Measurements from ENCODE around the gene ELL3. TPM values are rescaled to one million over a fixed set of nuclear protein-coding genes. Genes with fewer than 3 reads are reported as not detected.

ELL3 gene
- total and polyA plus RNA-seq, 10 of the 15 experiments (the other 5 are each of a cell fraction or from before 2014, with no cell fraction given) = 12.9 to 30.3 (median 20.2) TPM

DNA sequence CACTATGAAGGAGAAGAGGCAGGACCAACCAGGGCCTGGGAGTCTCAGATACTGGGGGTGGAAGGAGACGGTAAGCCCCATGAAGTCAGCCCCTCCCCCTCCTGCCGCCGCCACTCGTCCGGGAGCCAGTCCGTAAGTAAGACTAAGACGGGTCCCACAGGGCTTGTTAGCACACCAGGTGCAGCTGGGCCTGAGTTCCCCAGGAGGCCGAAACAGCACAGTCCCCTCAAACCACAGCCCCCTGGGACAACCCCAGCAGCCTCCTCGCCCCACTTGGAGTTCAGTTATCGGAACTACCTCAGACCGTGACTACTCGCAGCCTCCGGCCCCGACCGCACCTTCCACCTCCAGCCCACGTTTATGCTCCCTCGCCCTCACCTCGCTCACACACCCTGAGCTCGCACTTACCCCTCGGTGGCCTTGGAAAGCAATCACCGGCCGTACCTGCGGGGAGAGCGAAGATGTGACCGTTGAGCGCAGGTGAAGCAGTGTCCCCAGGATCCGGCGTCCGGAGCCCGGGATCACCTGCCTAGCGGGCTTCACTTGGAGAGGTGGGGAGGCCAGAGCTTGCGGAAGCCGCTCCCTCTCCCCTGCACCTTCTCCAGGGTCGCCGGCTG is 557 bp downstream of the ELL3 start (continued):
- TF ChIP-seq HDGF (IDR thresholded peaks at IDR 0.05) (peak; percentile 85; the same call in 1 of the 2 replicates), ESRRA (IDR thresholded peaks at IDR 0.05; ENCODE audit: low read length) (no peak), POLR2AphosphoS5 (IDR thresholded peaks at IDR 0.05; ENCODE audit: low read length) (no peak; the same call in 1 of the 2 replicates), NBN (IDR thresholded peaks at IDR 0.05) (peak; percentile 88), NR2C1 (IDR thresholded peaks at IDR 0.05) (no peak), MEF2A (IDR thresholded peaks at IDR 0.05; ENCODE audit: insufficient read depth, low read depth, low read length) (peak; percentile 33; the same call in 1 of the 2 replicates), DPF2 (IDR thresholded peaks at IDR 0.05) (peak; percentile 78; the same call in 1 of the 2 replicates), LARP7 (IDR thresholded peaks at IDR 0.05) (peak; percentile 52), ZNF217 (IDR thresholded peaks at IDR 0.05) (peak; percentile 24; the same call in 1 of the 2 replicates), SMAD1 (IDR thresholded peaks at IDR 0.05; ENCODE audit: low read depth, partially characterized antibody) (no peak), SMARCA5 (IDR thresholded peaks at IDR 0.05) (no peak), PAX5 (IDR thresholded peaks at IDR 0.05; ENCODE audit: borderline replicate concordance, low read depth, low read length) (peak; percentile 93), POU2F2 (IDR thresholded peaks at IDR 0.05; ENCODE audit: borderline replicate concordance, low read depth, low read length) (peak; percentile 38; the same call in 1 of the 3 replicates), RUNX3 (IDR thresholded peaks at IDR 0.05; ENCODE audit: low read length) (peak; percentile 95), RB1 (IDR thresholded peaks at IDR 0.05; ENCODE audit: borderline replicate concordance) (0 out of 2 replicates have a peak, but pooled peaks have one; percentile 31), TCF12 (IDR thresholded peaks at IDR 0.05; ENCODE audit: low read depth, low read length) (peak; percentile 99), NFIC (IDR thresholded peaks at IDR 0.05; ENCODE audit: low read depth, low read length) (no peak; the same call in 1 of the 2 replicates), BCL11A (IDR thresholded peaks at IDR 0.05; ENCODE audit: low read depth, low read length) (peak; percentile 81), FOXM1 (IDR thresholded peaks at IDR 0.05; ENCODE audit: low read depth, low read length) (peak; percentile 66; the same call in 1 of the 2 replicates), NRF1 (conservative IDR thresholded peaks at IDR 0.05; ENCODE audit: low read depth, low read length) (no peak), IKZF1 (conservative IDR thresholded peaks at IDR 0.05) (peak; percentile 89), CREM (IDR thresholded peaks at IDR 0.05; ENCODE audit: low read depth) (peak; percentile 68; the same call in 1 of the 2 replicates)
- TF ChIP-seq, protein P1, sequence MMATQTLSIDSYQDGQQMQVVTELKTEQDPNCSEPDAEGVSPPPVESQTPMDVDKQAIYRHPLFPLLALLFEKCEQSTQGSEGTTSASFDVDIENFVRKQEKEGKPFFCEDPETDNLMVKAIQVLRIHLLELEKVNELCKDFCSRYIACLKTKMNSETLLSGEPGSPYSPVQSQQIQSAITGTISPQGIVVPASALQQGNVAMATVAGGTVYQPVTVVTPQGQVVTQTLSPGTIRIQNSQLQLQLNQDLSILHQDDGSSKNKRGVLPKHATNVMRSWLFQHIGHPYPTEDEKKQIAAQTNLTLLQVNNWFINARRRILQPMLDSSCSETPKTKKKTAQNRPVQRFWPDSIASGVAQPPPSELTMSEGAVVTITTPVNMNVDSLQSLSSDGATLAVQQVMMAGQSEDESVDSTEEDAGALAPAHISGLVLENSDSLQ (IDR thresholded peaks at IDR 0.05) = 0 out of 2 replicates have a peak, but pooled peaks have one; percentile 18
- TF ChIP-seq, protein P2, sequence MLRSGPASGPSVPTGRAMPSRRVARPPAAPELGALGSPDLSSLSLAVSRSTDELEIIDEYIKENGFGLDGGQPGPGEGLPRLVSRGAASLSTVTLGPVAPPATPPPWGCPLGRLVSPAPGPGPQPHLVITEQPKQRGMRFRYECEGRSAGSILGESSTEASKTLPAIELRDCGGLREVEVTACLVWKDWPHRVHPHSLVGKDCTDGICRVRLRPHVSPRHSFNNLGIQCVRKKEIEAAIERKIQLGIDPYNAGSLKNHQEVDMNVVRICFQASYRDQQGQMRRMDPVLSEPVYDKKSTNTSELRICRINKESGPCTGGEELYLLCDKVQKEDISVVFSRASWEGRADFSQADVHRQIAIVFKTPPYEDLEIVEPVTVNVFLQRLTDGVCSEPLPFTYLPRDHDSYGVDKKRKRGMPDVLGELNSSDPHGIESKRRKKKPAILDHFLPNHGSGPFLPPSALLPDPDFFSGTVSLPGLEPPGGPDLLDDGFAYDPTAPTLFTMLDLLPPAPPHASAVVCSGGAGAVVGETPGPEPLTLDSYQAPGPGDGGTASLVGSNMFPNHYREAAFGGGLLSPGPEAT (IDR thresholded peaks at IDR 0.05; ENCODE audit: low read depth) = peak; percentile 58; the same call in 1 of the 2 replicates
- TF ChIP-seq, protein P3, sequence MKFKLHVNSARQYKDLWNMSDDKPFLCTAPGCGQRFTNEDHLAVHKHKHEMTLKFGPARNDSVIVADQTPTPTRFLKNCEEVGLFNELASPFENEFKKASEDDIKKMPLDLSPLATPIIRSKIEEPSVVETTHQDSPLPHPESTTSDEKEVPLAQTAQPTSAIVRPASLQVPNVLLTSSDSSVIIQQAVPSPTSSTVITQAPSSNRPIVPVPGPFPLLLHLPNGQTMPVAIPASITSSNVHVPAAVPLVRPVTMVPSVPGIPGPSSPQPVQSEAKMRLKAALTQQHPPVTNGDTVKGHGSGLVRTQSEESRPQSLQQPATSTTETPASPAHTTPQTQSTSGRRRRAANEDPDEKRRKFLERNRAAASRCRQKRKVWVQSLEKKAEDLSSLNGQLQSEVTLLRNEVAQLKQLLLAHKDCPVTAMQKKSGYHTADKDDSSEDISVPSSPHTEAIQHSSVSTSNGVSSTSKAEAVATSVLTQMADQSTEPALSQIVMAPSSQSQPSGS (IDR thresholded peaks at IDR 0.05; ENCODE audit: low read length) = peak; percentile 35; the same call in 1 of the 2 replicates
- TF ChIP-seq, protein P4, sequence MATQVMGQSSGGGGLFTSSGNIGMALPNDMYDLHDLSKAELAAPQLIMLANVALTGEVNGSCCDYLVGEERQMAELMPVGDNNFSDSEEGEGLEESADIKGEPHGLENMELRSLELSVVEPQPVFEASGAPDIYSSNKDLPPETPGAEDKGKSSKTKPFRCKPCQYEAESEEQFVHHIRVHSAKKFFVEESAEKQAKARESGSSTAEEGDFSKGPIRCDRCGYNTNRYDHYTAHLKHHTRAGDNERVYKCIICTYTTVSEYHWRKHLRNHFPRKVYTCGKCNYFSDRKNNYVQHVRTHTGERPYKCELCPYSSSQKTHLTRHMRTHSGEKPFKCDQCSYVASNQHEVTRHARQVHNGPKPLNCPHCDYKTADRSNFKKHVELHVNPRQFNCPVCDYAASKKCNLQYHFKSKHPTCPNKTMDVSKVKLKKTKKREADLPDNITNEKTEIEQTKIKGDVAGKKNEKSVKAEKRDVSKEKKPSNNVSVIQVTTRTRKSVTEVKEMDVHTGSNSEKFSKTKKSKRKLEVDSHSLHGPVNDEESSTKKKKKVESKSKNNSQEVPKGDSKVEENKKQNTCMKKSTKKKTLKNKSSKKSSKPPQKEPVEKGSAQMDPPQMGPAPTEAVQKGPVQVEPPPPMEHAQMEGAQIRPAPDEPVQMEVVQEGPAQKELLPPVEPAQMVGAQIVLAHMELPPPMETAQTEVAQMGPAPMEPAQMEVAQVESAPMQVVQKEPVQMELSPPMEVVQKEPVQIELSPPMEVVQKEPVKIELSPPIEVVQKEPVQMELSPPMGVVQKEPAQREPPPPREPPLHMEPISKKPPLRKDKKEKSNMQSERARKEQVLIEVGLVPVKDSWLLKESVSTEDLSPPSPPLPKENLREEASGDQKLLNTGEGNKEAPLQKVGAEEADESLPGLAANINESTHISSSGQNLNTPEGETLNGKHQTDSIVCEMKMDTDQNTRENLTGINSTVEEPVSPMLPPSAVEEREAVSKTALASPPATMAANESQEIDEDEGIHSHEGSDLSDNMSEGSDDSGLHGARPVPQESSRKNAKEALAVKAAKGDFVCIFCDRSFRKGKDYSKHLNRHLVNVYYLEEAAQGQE (IDR thresholded peaks at IDR 0.05; ENCODE audit: low read depth, low read length) = no peak

Measured in GM12878 (cell line).